OCI-LY1 (cell line): ENCODE measurements around the gene SHMT1.
"Not testable (repeated sequence)": the region's sequence is repeated elsewhere in the genome, so short reads cannot be mapped to it uniquely, and the experiment has no call there.

Experiments
- H2AFZ ChIP-seq: fragments of 200-600 bp; sonication (generic), shearing (Covaris generic); 2 replicates; pipeline ENCODE4 v1.6.0; 2014; ENCODE audit warnings: antibody characterized with exemption, mild to moderate bottlenecking, low read length
- H3F3A ChIP-seq: fragments of 200-600 bp; sonication (generic), shearing (Covaris generic); 2 replicates; pipeline ENCODE4 v1.6.0; 2014; ENCODE audit warnings: mild to moderate bottlenecking, antibody characterized with exemption, low read length, moderate library complexity; ENCODE audit not compliant: insufficient read depth
- H3K27ac ChIP-seq: fragments of 200-600 bp; sonication (generic); 2 replicates; pipeline ENCODE4 v1.5.1; 2014; ENCODE audit warnings: low read length, mixed run types, mild to moderate bottlenecking, low read depth; ENCODE audit not compliant: poor library complexity, severe bottlenecking
- H3K27me3 ChIP-seq: fragments of 200-600 bp; sonication (generic); 2 replicates; pipeline ENCODE4 v1.6.0; 2014; ENCODE audit warnings: antibody characterized with exemption, mild to moderate bottlenecking, low read length, moderate library complexity; ENCODE audit not compliant: insufficient read depth
- H3K36me3 ChIP-seq: fragments of 200-600 bp; sonication (generic); 2 replicates; pipeline ENCODE4 v1.6.1; 2014; ENCODE audit warnings: mild to moderate bottlenecking, antibody characterized with exemption, low read length, moderate library complexity, mixed read lengths; ENCODE audit not compliant: insufficient read depth
- H3K4me1 ChIP-seq: fragments of 200-600 bp; sonication (generic); 2 replicates; pipeline ENCODE4 v1.5.1; 2014; ENCODE audit warnings: mild to moderate bottlenecking, low read length, moderate library complexity; ENCODE audit not compliant: insufficient read depth, severe bottlenecking
- H3K4me2 ChIP-seq: fragments of 200-600 bp; sonication (generic), shearing (Covaris generic); 2 replicates; pipeline ENCODE4 v1.6.1; 2014; ENCODE audit warnings: low read length
- H3K4me3 ChIP-seq: fragments of 200-600 bp; sonication (generic); 2 replicates; pipeline ENCODE4 v1.5.1; 2014; ENCODE audit warnings: low read length, low read depth, mild to moderate bottlenecking, mixed read lengths; ENCODE audit not compliant: poor library complexity, severe bottlenecking
- H3K79me2 ChIP-seq: fragments of 200-600 bp; shearing (Covaris generic); 2 replicates; pipeline ENCODE4 v1.6.1; 2016; ENCODE audit warnings: mixed run types, low read length, mixed read lengths; ENCODE audit not compliant: insufficient read depth
- H3K9ac ChIP-seq: fragments of 200-600 bp; sonication (generic), shearing (Covaris generic); 2 replicates; pipeline ENCODE4 v1.6.1; 2014; ENCODE audit warnings: mild to moderate bottlenecking, low read length, mixed read lengths
- H3K9me2 ChIP-seq: fragments of 200-600 bp; sonication (generic), shearing (Covaris generic); 2 replicates; pipeline ENCODE4 v1.6.1; 2014; ENCODE audit warnings: low read depth, mild to moderate bottlenecking, low read length, mixed read lengths
- H3K9me3 ChIP-seq: fragments of 200-600 bp; shearing (Covaris generic); 2 replicates; pipeline ENCODE4 v1.6.1; 2014; ENCODE audit warnings: low read length, mixed read lengths
- H4K20me1 ChIP-seq: fragments of 200-600 bp; sonication (generic), shearing (Covaris generic); 2 replicates; pipeline ENCODE4 v1.6.0; 2016; ENCODE audit warnings: mild to moderate bottlenecking, low read length; ENCODE audit not compliant: insufficient read depth
- CTCF ChIP-seq: fragments of 200-600 bp; sonication (generic), shearing (Covaris generic); IDR thresholded peaks from 2 replicates; pipeline ENCODE4 v1.5.1; 2017; ENCODE audit warnings: mild to moderate bottlenecking, antibody characterized with exemption, low read length, moderate library complexity, mixed read lengths
- EZH2 ChIP-seq: fragments of 200-600 bp; sonication (generic), shearing (Covaris generic); IDR thresholded peaks from 2 replicates; pipeline ENCODE4 v1.8.0; 2017; ENCODE audit warnings: borderline replicate concordance, mixed run types, mild to moderate bottlenecking, antibody characterized with exemption, low read length, moderate library complexity, mixed read lengths

The SHMT1 gene

GRCh38 chr17:18380471-18381157 is 17.3 kb upstream of the SHMT1 start:
- Histone ChIP-seq H4K20me1 (no peaks in the 10 kb centered on the region), H3K4me3 (no peak overlapping the region), H3K4me2 (no peak overlapping the region), H3K79me2 (no peaks in the 10 kb centered on the region), H3K27ac (no peak overlapping the region), H3F3A (no peaks in the 10 kb centered on the region), H3K4me1 (peaks cover 6% of the 10 kb centered on the region), H3K27me3 (no peaks in the 10 kb centered on the region; the same call in 1 of the 2 replicates), H2AFZ (no peak overlapping the region), H3K9me3 (no peaks in the 10 kb centered on the region), H3K9ac (no peak overlapping the region), H3K36me3 (no peaks in the 10 kb centered on the region), H3K9me2 (no peaks in the 10 kb centered on the region)
- TF ChIP-seq EZH2 (no peak), CTCF (no peak)

GRCh38 chr17:18379246-18380146 is 16.1 kb upstream of the SHMT1 start:
- no peak overlapping the region for H2AFZ ChIP-seq
- peaks cover 6% of the 10 kb centered on the region for H3K4me1 ChIP-seq
- H3K27ac ChIP-seq: no peak overlapping the region
- H3K4me2 ChIP-seq: no peak overlapping the region
- H3K36me3 ChIP-seq: no peaks in the 10 kb centered on the region; the same call in 1 of the 2 replicates
- no peak overlapping the region for H3K4me3 ChIP-seq
- H3K27me3 ChIP-seq: no peaks in the 10 kb centered on the region; the same call in 1 of the 2 replicates
- H4K20me1 ChIP-seq: no peaks in the 10 kb centered on the region
- no peaks in the 10 kb centered on the region for H3K9me2 ChIP-seq
- H3F3A ChIP-seq: no peaks in the 10 kb centered on the region
- H3K9me3 ChIP-seq: 0 out of 2 replicates have a peak, but pooled peaks cover 4% of the 10 kb centered on the region
- TF ChIP-seq CTCF: peak; percentile 7; the same call in 1 of the 2 replicates
- no peak for TF ChIP-seq EZH2
- no peaks in the 10 kb centered on the region for H3K79me2 ChIP-seq
- no peak overlapping the region for H3K9ac ChIP-seq

- H3K9me2 ChIP-seq, H3K9me3 ChIP-seq, H3K79me2 ChIP-seq, H3K36me3 ChIP-seq, H2AFZ ChIP-seq, H3K9ac ChIP-seq, H4K20me1 ChIP-seq, H3K4me2 ChIP-seq, H3K4me3 ChIP-seq, H3K27ac ChIP-seq, H3F3A ChIP-seq, H3K27me3 ChIP-seq, H3K4me1 ChIP-seq: not testable (repeated sequence)
Observed at GRCh38 chr17:18378614-18379013, 15.3 kb upstream of the SHMT1 start.
